GM20431 (cell line): Measurements from ENCODE around the gene PEG3.

Experiments used
- in situ Hi-C: fragments of 300-500 bp; cut with MseI, MboI; formaldehyde crosslinking; loops from one replicate; pipeline ENCODE4 v1.15.0; 2020; ENCODE audit warnings: low sequenced_read_pairs; ENCODE audit not compliant: unreplicated experiment

PEG3 gene

GRCh38 chr19:56813531-56813930 is 27.0 kb downstream of the PEG3 start:
- in situ Hi-C loops = no loop called here

GRCh38 chr19:56811480-56811879 is 29.0 kb downstream of the PEG3 start:
- in situ Hi-C loops = no loop called here

- in situ Hi-C loops = no loop called here
These were observed 30.3 kb downstream of the PEG3 start for GRCh38 chr19:56810260-56810659.

GRCh38 chr19:56808717-56809392 is 31.7 kb downstream of the PEG3 start:
- in situ Hi-C loops = no loop called here

- in situ Hi-C loops = no loop called here
These were observed 33.9 kb downstream of the PEG3 start for GRCh38 chr19:56806639-56807038.
